ENCODE data around the gene WWTR1. TPM values are rescaled to one million over a fixed set of nuclear protein-coding genes. Genes with fewer than 3 reads are reported as not detected.

The WWTR1 gene
- total RNA-seq, 2 donors from 2014 or later = 17.3 to 18.5 TPM

GRCh38 chr3:149563114-149563513 lies 94.7 kb downstream of the WWTR1 start:
- Histone ChIP-seq H3K9ac (ENCODE audit: extremely low read depth, low read length, poor library complexity, severe bottlenecking) (no peak overlapping the region), H3K4me1 (ENCODE audit: control insufficient read depth, insufficient read depth, low read length) (peaks cover 4% of the 10 kb centered on the region), H3K9me3 (ENCODE audit: control insufficient read depth, low read length) (no peaks in the 10 kb centered on the region), H3K36me3 (ENCODE audit: control insufficient read depth, insufficient read depth, low read length) (peaks cover 7% of the 10 kb centered on the region), H3K27ac (ENCODE audit: low read depth, low read length) (no peak overlapping the region), H3K4me3 (ENCODE audit: low read length) (no peak overlapping the region), H3K27me3 (ENCODE audit: control insufficient read depth, insufficient read depth, low read length, poor library complexity, severe bottlenecking) (no peaks in the 10 kb centered on the region)
- TF ChIP-seq CTCF (conservative IDR thresholded peaks at IDR 0.05) = no peak
- WGBS, 2 experiments (ENCODE audit: insufficient coverage in 1 of 2, insufficient read length in 1 of 2) = 86 to 89% methylated on average over 3 to 4 of the region's 5 CpGs
- H3K36me3 Mint-ChIP-seq (ENCODE audit: low read depth) = peaks cover 2% of the 10 kb centered on the region
- DNase-seq = no peak
- no peak overlapping the region for H3K4me3 Mint-ChIP-seq
- H3K4me1 Mint-ChIP-seq = peaks cover 28% of the 10 kb centered on the region
- H3K9me3 Mint-ChIP-seq = no peaks in the 10 kb centered on the region
- H3K27me3 Mint-ChIP-seq (ENCODE audit: insufficient read depth) = no peaks in the 10 kb centered on the region
- peak overlapping the region; percentile 69 for H3K27ac Mint-ChIP-seq

GRCh38 chr3:149560617-149561016 lies 97.2 kb downstream of the WWTR1 start:
- peaks cover 7% of the 10 kb centered on the region for H3K36me3 ChIP-seq (ENCODE audit: control insufficient read depth, insufficient read depth, low read length)
- H3K9me3 ChIP-seq (ENCODE audit: control insufficient read depth, low read length) = no peaks in the 10 kb centered on the region
- DNase-seq = no peak
- Mint-ChIP-seq H3K27me3 (ENCODE audit: insufficient read depth) (no peaks in the 10 kb centered on the region), H3K27ac (no peak overlapping the region), H3K4me3 (no peak overlapping the region), H3K36me3 (ENCODE audit: low read depth) (peaks cover 2% of the 10 kb centered on the region), H3K4me1 (peaks cover 19% of the 10 kb centered on the region), H3K9me3 (no peaks in the 10 kb centered on the region)
- no peak overlapping the region for H3K27ac ChIP-seq (ENCODE audit: low read depth, low read length)
- H3K9ac ChIP-seq (ENCODE audit: extremely low read depth, low read length, poor library complexity, severe bottlenecking) = no peak overlapping the region
- peaks cover 4% of the 10 kb centered on the region for H3K4me1 ChIP-seq (ENCODE audit: control insufficient read depth, insufficient read depth, low read length)
- no peak overlapping the region for H3K4me3 ChIP-seq (ENCODE audit: low read length)
- H3K27me3 ChIP-seq (ENCODE audit: control insufficient read depth, insufficient read depth, low read length, poor library complexity, severe bottlenecking) = no peaks in the 10 kb centered on the region
- no peak for TF ChIP-seq CTCF (conservative IDR thresholded peaks at IDR 0.05)
- WGBS, 2 experiments (ENCODE audit: insufficient coverage in 1 of 2, insufficient read length in 1 of 2) = 90% methylated on average over 3 of the region's 4 CpGs; no CpG with 5 or more reads in 1 of the 2 experiments

GRCh38 chr3:149560001-149560400 lies 97.8 kb downstream of the WWTR1 start:
- TF ChIP-seq CTCF (conservative IDR thresholded peaks at IDR 0.05) = no peak
- Histone ChIP-seq H3K27me3 (ENCODE audit: control insufficient read depth, insufficient read depth, low read length, poor library complexity, severe bottlenecking) (no peaks in the 10 kb centered on the region), H3K4me3 (ENCODE audit: low read length) (no peak overlapping the region), H3K9me3 (ENCODE audit: control insufficient read depth, low read length) (no peaks in the 10 kb centered on the region), H3K4me1 (ENCODE audit: control insufficient read depth, insufficient read depth, low read length) (peaks cover 6% of the 10 kb centered on the region), H3K36me3 (ENCODE audit: control insufficient read depth, insufficient read depth, low read length) (peaks cover 7% of the 10 kb centered on the region), H3K9ac (ENCODE audit: extremely low read depth, low read length, poor library complexity, severe bottlenecking) (no peak overlapping the region), H3K27ac (ENCODE audit: low read depth, low read length) (no peak overlapping the region)
- 97 to 98% methylated on average over 3 of the region's 3 CpGs for WGBS, 2 experiments (ENCODE audit: insufficient coverage in 1 of 2, insufficient read length in 1 of 2)
- Mint-ChIP-seq H3K27me3 (ENCODE audit: insufficient read depth) (no peaks in the 10 kb centered on the region), H3K4me3 (no peak overlapping the region), H3K9me3 (no peaks in the 10 kb centered on the region), H3K36me3 (ENCODE audit: low read depth) (peaks cover 2% of the 10 kb centered on the region), H3K27ac (no peak overlapping the region), H3K4me1 (peaks cover 23% of the 10 kb centered on the region)
- DNase-seq = no peak

All from endodermal cell (in vitro differentiated cells).